Lung (tissue), 16 donors: ENCODE measurements around the gene SLBP. TPM values are rescaled to one million over a fixed set of nuclear protein-coding genes. Genes with fewer than 3 reads are reported as not detected.

Source experiments
- ATAC-seq: fragments of 200-7000 bp; cut with Tn5 transposase; one replicate; pipeline ENCODE4 v1.9.1; 2020; ENCODE audit warnings: moderate number of reproducible peaks; ENCODE audit not compliant: insufficient read depth, low FRiP score
- DNase-seq, 3 donors: peaks; one replicate each; pipeline ENCODE4 v3.0.0-alpha.2; 2013 to 2017
- H3K27ac ChIP-seq, 2 donors: one replicate each; pipeline ENCODE4 v1.5.1; 2013; ENCODE audit warnings: mild to moderate bottlenecking in 2 of 2, moderate library complexity in 2 of 2, control low read depth in 1 of 2, inconsistent platforms in 1 of 2, low read depth in 1 of 2, low read length in 1 of 2
- H3K27me3 ChIP-seq, 3 donors: one replicate each; pipeline ENCODE4 v1.5.1; 2013; ENCODE audit warnings: low read length in 2 of 3; ENCODE audit not compliant: control insufficient read depth in 3 of 3, insufficient read depth in 3 of 3
- H3K36me3 ChIP-seq, 4 donors: one replicate each; pipeline ENCODE4 v1.5.1; 2013; ENCODE audit warnings: low read length in 4 of 4, mild to moderate bottlenecking in 1 of 4, moderate library complexity in 1 of 4; ENCODE audit not compliant: control insufficient read depth in 4 of 4, insufficient read depth in 4 of 4
- H3K4me1 ChIP-seq, 5 donors: one replicate each; pipeline ENCODE4 v1.5.1; 2013; ENCODE audit warnings: low read length in 5 of 5, mild to moderate bottlenecking in 2 of 5, moderate library complexity in 1 of 5; ENCODE audit not compliant: control insufficient read depth in 5 of 5, insufficient read depth in 5 of 5
- H3K4me3 ChIP-seq: one replicate; pipeline ENCODE4 v1.5.1; 2013; ENCODE audit warnings: mild to moderate bottlenecking, control low read depth, moderate library complexity
- H3K9ac ChIP-seq, 2 donors: one replicate each; pipeline ENCODE4 v1.5.1; 2013; ENCODE audit warnings: low read length in 2 of 2, control low read depth in 1 of 2; ENCODE audit not compliant: insufficient read depth in 1 of 2
- H3K9me3 ChIP-seq, 4 donors: one replicate each; pipeline ENCODE4 v1.5.1; 2013; ENCODE audit warnings: low read length in 3 of 4, mild to moderate bottlenecking in 1 of 4, moderate library complexity in 1 of 4; ENCODE audit not compliant: control insufficient read depth in 4 of 4, insufficient read depth in 3 of 4
- CTCF ChIP-seq: IDR thresholded peaks from 2 replicates; pipeline ENCODE4 v1.5.1; 2012; ENCODE audit warnings: mild to moderate bottlenecking; ENCODE audit errors: control extremely low read depth, extremely low read depth
- WGBS, 2 donors: extraction: QIAGEN DNeasy Blood & Tissue Kit; methylation state at CpG; one replicate each; pipeline ENCODE4 v1.1.7; 2013; 5-methylcytosine and 5-hydroxymethylcytosine counted together
- long read RNA-seq, 5 donors: transcript quantifications; one replicate each; lab custom pipeline, GENCODE V29; 2026
- polyA plus RNA-seq, 2 donors: library from polyadenylated mRNA; stranded (reverse); fragments of 200-250 nt; gene quantifications; one replicate each; pipeline ENCODE4 v1.2.1, GENCODE V29; 2013
- total RNA-seq, 2 donors: library from RNA; depleted of rRNA in 1 of 2; stranded (reverse); fragments of >200 nt in 1 of 2; gene quantifications; one replicate each; pipeline ENCODE4 v1.2.1, GENCODE V29; 2014 to 2021
- donor health status: control.
- donor health status: control.
- donor health status: Bipolar disorder and iron deficiency.
- donor health status: healthy.
- donor health status: DM: yes; HTN: yes; CAD: no.

The SLBP gene
- total RNA-seq = 10 to 100 TPM; 34.9 to 43.2 TPM
- 10 to 100 TPM; 34.9 to 35.0 TPM for polyA plus RNA-seq
- long read RNA-seq, donor 1, transcript SLBP-206 (8 exons, 1,977 nt) = major isoform, 25 of 40 reads
- long read RNA-seq, donor 1, partial matches to known transcripts = 15 of 40 reads
- long read RNA-seq, donor 1, other reads (novel, unspliced or antisense) = 0 of 40 reads
- long read RNA-seq, donor 2, transcript SLBP-206 (8 exons, 1,977 nt) = major isoform, 12 of 12 reads
- long read RNA-seq, donor 2, partial matches to known transcripts = 0 of 12 reads
- long read RNA-seq, donor 2, other reads (novel, unspliced or antisense) = 0 of 12 reads
- long read RNA-seq, donor 3, transcript SLBP-206 (8 exons, 1,977 nt) = major isoform, 15 of 16 reads
- long read RNA-seq, donor 3, partial matches to known transcripts = 0 of 16 reads
- long read RNA-seq, donor 3, other reads (novel, unspliced or antisense) = 0 of 16 reads
- long read RNA-seq, donor 4, transcript SLBP-206 (8 exons, 1,977 nt) = major isoform, 11 of 11 reads
- long read RNA-seq, donor 4, partial matches to known transcripts = 0 of 11 reads
- long read RNA-seq, donor 4, other reads (novel, unspliced or antisense) = 0 of 11 reads
- long read RNA-seq, donor 5, transcript SLBP-206 (8 exons, 1,977 nt) = major isoform, 34 of 80 reads
- long read RNA-seq, donor 5, partial matches to known transcripts = 44 of 80 reads
- long read RNA-seq, donor 5, other reads (novel, unspliced or antisense) = 0 of 80 reads

- Histone ChIP-seq H3K9me3 (no peaks in the 10 kb centered on the region), H3K9ac (peak within 1 kb of the TSS; percentile 45 to 63), H3K4me1 (peaks cover 0 to 25% (median 4%) of the 10 kb centered on the region in 5 donors), H3K4me3 (peak within 1 kb of the TSS; percentile 72), H3K36me3 (peaks cover 0 to 16% (median 2%) of the 10 kb centered on the region in 4 donors), H3K27ac (peak within 1 kb of the TSS; percentile 95 to 100), H3K27me3 (no peaks in the 10 kb centered on the region)
- no peak for TF ChIP-seq CTCF
- WGBS, 2 donors = 0% methylated on average over 85 to 98 of the region's 98 CpGs
- ATAC-seq (peak; percentile 93), DNase-seq (peak; percentile 94 to 96 (median 94))
Measured at GRCh38 chr4:1712216-1713002, at the start of gene SLBP. SLBP (minus strand) TSS chr4:1712319; CDS start chr4:1712188, 131 bp downstream.

- H3K4me1 ChIP-seq = peaks cover 0 to 25% (median 12%) of the 10 kb centered on the region in 5 donors
- H3K27ac ChIP-seq = no peak overlapping the region
- no peak for TF ChIP-seq CTCF
- ATAC-seq (no peak), DNase-seq (no peak)
- no peak overlapping the region for H3K4me3 ChIP-seq
- no peaks in the 10 kb centered on the region for H3K27me3 ChIP-seq
- H3K36me3 ChIP-seq = no peaks in the 10 kb centered on the region
- H3K9ac ChIP-seq = no peak overlapping the region
- 76 to 77% methylated on average over 32 of the region's 32 CpGs for WGBS, 2 donors
- H3K9me3 ChIP-seq = no peaks in the 10 kb centered on the region
Measured at GRCh38 chr4:1761130-1761689, 49.1 kb upstream of the SLBP start.

GRCh38 chr4:1760521-1761071, 48.5 kb upstream of the SLBP start:
- Histone ChIP-seq H3K9ac (no peak overlapping the region), H3K27me3 (no peaks in the 10 kb centered on the region), H3K4me3 (no peak overlapping the region), H3K9me3 (no peaks in the 10 kb centered on the region), H3K27ac (no peak overlapping the region), H3K36me3 (no peaks in the 10 kb centered on the region), H3K4me1 (peaks cover 0 to 22% (median 17%) of the 10 kb centered on the region in 5 donors)
- WGBS, 2 donors = 51 to 59% methylated on average over 24 to 25 of the region's 25 CpGs
- DNase-seq (peak; percentile 71 to 83 (median 83)), ATAC-seq (no peak)
- no peak for TF ChIP-seq CTCF
